Endothelial cell of umbilical vein (primary cell): ENCODE data around the gene ST6GALNAC6. TPM values are rescaled to one million over a fixed set of nuclear protein-coding genes. Genes with fewer than 3 reads are reported as not detected.

Experiments used
- BruUV-seq: library from RNA; stranded (reverse); fragments of 400-500 nt; replicated peaks from 2 replicates; lab custom pipeline; 2021; lab: Mats Ljungman, UMichigan
- CTCF ChIA-PET: fragments of 300-600, 350-600 bp; sonication (Branson Sonifier 250); formaldehyde crosslinking; loops from one replicate; lab custom pipeline; 2021; ENCODE audit warnings: antibody characterized with exemption, inconsistent platforms; lab: Charles Lee
- POLR2A ChIA-PET: fragments of 300-600, 350-600 bp; sonication (Branson Sonifier 250); formaldehyde crosslinking; loops from one replicate; lab custom pipeline; 2021; ENCODE audit warnings: antibody characterized with exemption, inconsistent platforms; lab: Charles Lee
- DNase-seq: peaks from one replicate; pipeline ENCODE4 v3.0.0-alpha.2; 2011; ENCODE audit warnings: low read depth, low spot score
- FAIRE-seq: peaks from 2 replicates; lab custom pipeline; 2011; peaks lifted over from hg19 to GRCh38; lab: Jason Lieb, UNC
- H2AFZ ChIP-seq: 2 replicates; pipeline ENCODE4 v1.6.0; 2012; ENCODE audit warnings: low read depth, low read length, control low read depth, inconsistent platforms
- H3K27ac ChIP-seq: 2 replicates; pipeline ENCODE4 v1.5.1; 2011; ENCODE audit warnings: low read depth, mild to moderate bottlenecking, control low read depth, low read length, moderate library complexity; ENCODE audit not compliant: insufficient read depth
- H3K27me3 ChIP-seq, 2 experiments: 2 replicates each; pipeline versions ENCODE4 v1.6.0 to v1.6.1; 2011; ENCODE audit warnings: low read length in 2 of 2, mixed read lengths in 1 of 2; ENCODE audit not compliant: control insufficient read depth in 2 of 2, insufficient read depth in 2 of 2
- H3K36me3 ChIP-seq, 2 experiments: 2 replicates in 1 of 2; 3 replicates in 1 of 2; pipeline ENCODE4 v1.5.1; 2011; ENCODE audit warnings: low read length in 2 of 2, mild to moderate bottlenecking in 1 of 2, moderate library complexity in 1 of 2; ENCODE audit not compliant: control insufficient read depth in 2 of 2, insufficient read depth in 2 of 2; ENCODE audit errors: extremely low read depth in 1 of 2
- H3K4me1 ChIP-seq: 3 replicates; pipeline ENCODE4 v1.5.1; 2011; ENCODE audit warnings: mild to moderate bottlenecking, low read length; ENCODE audit not compliant: control insufficient read depth, insufficient read depth; ENCODE audit errors: extremely low read depth
- H3K4me2 ChIP-seq: 2 replicates; pipeline ENCODE4 v1.6.1; 2011; ENCODE audit warnings: low read length, control low read depth, mixed read lengths; ENCODE audit not compliant: insufficient read depth
- H3K4me3 ChIP-seq, 3 experiments: fragments of 200-600 bp in 1 of 3; sonication (generic), shearing (Covaris generic) in 1 of 3; replicated peaks in 1 of 3; 2 replicates each; pipeline ENCODE4 v1.5.1; 2011 to 2016; ENCODE audit warnings: control low read depth in 3 of 3, low read length in 3 of 3, mild to moderate bottlenecking in 2 of 3, inconsistent platforms in 1 of 3, low read depth in 1 of 3, moderate library complexity in 1 of 3; ENCODE audit not compliant: insufficient read depth in 1 of 3
- H3K79me2 ChIP-seq: 2 replicates; pipeline ENCODE4 v1.6.0; 2012; ENCODE audit warnings: low read length, inconsistent platforms; ENCODE audit not compliant: control insufficient read depth, insufficient read depth
- H3K9ac ChIP-seq: replicated peaks from 2 replicates; pipeline ENCODE3; 2011; ENCODE audit warnings: low read length, control low read depth; ENCODE audit not compliant: insufficient read depth; ENCODE audit errors: extremely low read depth
- H3K9me1 ChIP-seq: replicated peaks from 3 replicates; pipeline ENCODE4 v1.6.0; 2011; ENCODE audit warnings: mild to moderate bottlenecking, low read length; ENCODE audit not compliant: control insufficient read depth, insufficient read depth; ENCODE audit errors: extremely low read depth
- H3K9me3 ChIP-seq: replicated peaks from 2 replicates; pipeline ENCODE4 v1.5.1; 2012; ENCODE audit warnings: low read length, inconsistent platforms; ENCODE audit not compliant: control insufficient read depth, insufficient read depth
- H4K20me1 ChIP-seq: replicated peaks from 2 replicates; pipeline ENCODE3; 2011; ENCODE audit warnings: mild to moderate bottlenecking, low read length; ENCODE audit not compliant: control insufficient read depth, insufficient read depth; ENCODE audit errors: extremely low read depth
- CTCF ChIP-seq, 2 donors: IDR thresholded peaks; 1 replicate in 1 of 2; 2 replicates in 1 of 2; pipeline ENCODE4 v1.5.1; 2011; ENCODE audit warnings: low read length in 2 of 2, mild to moderate bottlenecking in 2 of 2, moderate library complexity in 2 of 2, control low read depth in 1 of 2, inconsistent platforms in 1 of 2, low read depth in 1 of 2; ENCODE audit not compliant: insufficient read depth in 1 of 2; ENCODE audit errors: extremely low read depth in 1 of 2
- EZH2 ChIP-seq: IDR thresholded peaks from 2 replicates; pipeline ENCODE4 v1.6.1; 2012; ENCODE audit warnings: borderline replicate concordance, low read depth, mild to moderate bottlenecking, moderate library complexity, low read length, inconsistent platforms; ENCODE audit not compliant: severe bottlenecking
- FOS ChIP-seq: IDR thresholded peaks from 2 replicates; pipeline ENCODE4 v1.6.1; 2011; ENCODE audit warnings: mild to moderate bottlenecking, low read length, moderate library complexity, borderline replicate concordance; ENCODE audit not compliant: insufficient read depth
- GATA2 ChIP-seq: IDR thresholded peaks from 2 replicates; pipeline ENCODE4 v1.7.0; 2011; ENCODE audit warnings: low read depth, mild to moderate bottlenecking, moderate library complexity, mixed read lengths, low read length; ENCODE audit not compliant: insufficient read length, insufficient read depth
- JUN ChIP-seq: IDR thresholded peaks from 2 replicates; pipeline ENCODE4 v1.6.1; 2011; ENCODE audit warnings: borderline replicate concordance, low read depth; ENCODE audit not compliant: insufficient read length, insufficient read depth
- MAX ChIP-seq: IDR thresholded peaks from 2 replicates; pipeline ENCODE4 v1.6.1; 2011; ENCODE audit not compliant: insufficient read depth, insufficient read length
- MYC ChIP-seq: IDR thresholded peaks from one replicate; pipeline ENCODE4 v1.6.1; 2011; ENCODE audit warnings: mild to moderate bottlenecking, low read depth, low read length
- POLR2A ChIP-seq: IDR thresholded peaks from 2 replicates; pipeline ENCODE4 v1.6.1; 2012; ENCODE audit warnings: low read depth, mild to moderate bottlenecking, control low read depth, low read length
- POLR2AphosphoS5 ChIP-seq: IDR thresholded peaks from 2 replicates; pipeline ENCODE4 v1.6.1; 2012; ENCODE audit warnings: low read depth, mild to moderate bottlenecking, control low read depth, low read length, moderate library complexity; ENCODE audit not compliant: insufficient read depth
- dilution Hi-C: fragments of 300-500 bp; cut with MboI; formaldehyde crosslinking; loops from one replicate; pipeline ENCODE4 v1.15.0; 2019; ENCODE audit warnings: low sequenced_read_pairs; ENCODE audit not compliant: extremely low pct_ligation_motif_present
- intact Hi-C: fragments of 100-400 bp; cut with micrococcal nuclease; formaldehyde crosslinking; loops from one replicate; pipeline ENCODE4 v1.10.0; 2022
- polyA plus RNA-seq, 4 experiments: library from polyadenylated mRNA; depleted of rRNA in 3 of 4; stranded (reverse) in 3 of 4; unstranded in 1 of 4; fragments of >200 nt; gene quantifications; 2 replicates each; pipeline versions ENCODE4 v1.2.1 to v1.2.3, GENCODE V29; 2011 to 2012; ENCODE audit warnings: missing spikeins in 1 of 4
- total RNA-seq: library from RNA; stranded (reverse); gene quantifications from 2 replicates; pipeline ENCODE4 v1.2.3, GENCODE V29; 2021

ST6GALNAC6 gene
- total and polyA plus RNA-seq, 2 donors (not counting 3 experiments of a cell fraction or from before 2014, with no cell fraction given): 43.0 to 78.9 TPM

- no TSS peak for BruUV-seq
- no peak overlapping the region for H3K4me2 ChIP-seq
- no peaks in the 10 kb centered on the region for H3K27me3 ChIP-seq
- no peak for TF ChIP-seq EZH2
- TF ChIP-seq GATA2: no peak
- TF ChIP-seq MAX: no peak
- no peak for TF ChIP-seq POLR2A
- TF ChIP-seq JUN: no peak
- TF ChIP-seq FOS: no peak
- no peak for TF ChIP-seq POLR2AphosphoS5
- TF ChIP-seq MYC: no peak
- TF ChIP-seq CTCF (IDR thresholded peaks at IDR 0.05; ENCODE audit: extremely low read depth in 1 of 2, insufficient read depth in 1 of 2, low read depth in 1 of 2, low read length in 2 of 2): no peak
- peaks cover 0 to 20% of the 10 kb centered on the region in 2 experiments for H3K36me3 ChIP-seq
- peaks cover 18% of the 10 kb centered on the region for H3K79me2 ChIP-seq
- H4K20me1 ChIP-seq: no peaks in the 10 kb centered on the region
- CTCF ChIA-PET: interaction anchor here (0.9 to 1.2 kb wide), 3 partner anchors 9 to 47 kb away, joined by 3 to 6 read pairs (median 3); no protein-coding TSS in a partner anchor
- no peaks in the 10 kb centered on the region for H3K9me3 ChIP-seq
- H2AFZ ChIP-seq: no peak overlapping the region
- no peak overlapping the region for H3K4me3 ChIP-seq
- DNase-seq (peak; percentile 34), FAIRE-seq (peak; percentile 54)
- no peak overlapping the region for H3K27ac ChIP-seq
- intact Hi-C loops (no loop called here), dilution Hi-C loops (no loop called here)
- POLR2A ChIA-PET: no interaction called here
- H3K4me1 ChIP-seq: peaks cover 17% of the 10 kb centered on the region
- no peak overlapping the region for H3K9ac ChIP-seq
- H3K9me1 ChIP-seq: no peaks in the 10 kb centered on the region
These were observed 25.5 kb downstream of the ST6GALNAC6 start for GRCh38 chr9:127873886-127874285.
